ENCODE measurements around the gene TLCD5. TPM values are rescaled to one million over a fixed set of nuclear protein-coding genes. Genes with fewer than 3 reads are reported as not detected.

TLCD5 gene
- polyA plus RNA-seq, 1 experiment, result 8.0 TPM

DNA sequence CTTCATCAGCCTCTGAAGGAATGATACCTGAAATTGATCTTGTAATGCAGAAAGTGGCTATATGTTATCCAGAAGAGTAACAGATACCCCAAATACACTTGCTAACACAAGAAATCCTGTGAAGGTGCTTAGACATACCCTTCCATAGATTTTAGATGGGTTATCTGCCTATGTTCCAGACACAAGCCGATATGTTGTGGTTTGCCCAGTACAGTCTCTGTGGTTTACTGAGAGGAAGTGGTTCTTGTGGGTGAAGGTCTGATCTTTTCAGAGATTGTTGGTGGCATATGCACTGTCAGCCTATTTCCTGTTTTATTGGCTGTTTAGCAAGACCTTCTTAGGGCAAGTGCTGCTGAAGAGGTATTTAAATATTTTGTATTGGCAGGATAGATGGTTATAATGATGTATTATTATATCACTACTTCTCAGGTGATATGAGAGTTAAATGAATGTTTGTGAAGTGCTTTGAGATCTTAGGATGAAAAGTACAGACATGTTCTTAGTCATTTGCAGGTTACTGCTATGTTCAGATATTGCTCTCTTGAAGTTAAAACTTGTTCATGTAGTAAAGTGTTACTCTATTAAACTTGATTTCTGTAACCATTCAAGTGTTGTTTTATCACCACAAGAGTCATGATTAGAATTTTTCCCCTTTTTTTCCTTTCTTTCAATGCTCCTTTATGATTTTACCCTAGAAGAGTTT lies 19.4 kb downstream of the TLCD5 start:
- H3K27me3 ChIP-seq (ENCODE audit: control insufficient read depth, insufficient read depth, low read length), result no peaks in the 10 kb centered on the region
- CTCF ChIA-PET, result no interaction called here
- no peaks in the 10 kb centered on the region for H3K36me3 ChIP-seq (ENCODE audit: control insufficient read depth, insufficient read depth, low read length)
- no peak for DNase-seq (ENCODE audit: low read depth)
- POLR2A ChIA-PET, result no interaction called here
- TF ChIP-seq, protein P1, sequence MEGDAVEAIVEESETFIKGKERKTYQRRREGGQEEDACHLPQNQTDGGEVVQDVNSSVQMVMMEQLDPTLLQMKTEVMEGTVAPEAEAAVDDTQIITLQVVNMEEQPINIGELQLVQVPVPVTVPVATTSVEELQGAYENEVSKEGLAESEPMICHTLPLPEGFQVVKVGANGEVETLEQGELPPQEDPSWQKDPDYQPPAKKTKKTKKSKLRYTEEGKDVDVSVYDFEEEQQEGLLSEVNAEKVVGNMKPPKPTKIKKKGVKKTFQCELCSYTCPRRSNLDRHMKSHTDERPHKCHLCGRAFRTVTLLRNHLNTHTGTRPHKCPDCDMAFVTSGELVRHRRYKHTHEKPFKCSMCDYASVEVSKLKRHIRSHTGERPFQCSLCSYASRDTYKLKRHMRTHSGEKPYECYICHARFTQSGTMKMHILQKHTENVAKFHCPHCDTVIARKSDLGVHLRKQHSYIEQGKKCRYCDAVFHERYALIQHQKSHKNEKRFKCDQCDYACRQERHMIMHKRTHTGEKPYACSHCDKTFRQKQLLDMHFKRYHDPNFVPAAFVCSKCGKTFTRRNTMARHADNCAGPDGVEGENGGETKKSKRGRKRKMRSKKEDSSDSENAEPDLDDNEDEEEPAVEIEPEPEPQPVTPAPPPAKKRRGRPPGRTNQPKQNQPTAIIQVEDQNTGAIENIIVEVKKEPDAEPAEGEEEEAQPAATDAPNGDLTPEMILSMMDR (IDR thresholded peaks at IDR 0.05; ENCODE audit: insufficient read depth, low read depth, low read length), result no peak
- H3K4me3 ChIP-seq (ENCODE audit: low read depth, low read length), result no peak overlapping the region

DNA sequence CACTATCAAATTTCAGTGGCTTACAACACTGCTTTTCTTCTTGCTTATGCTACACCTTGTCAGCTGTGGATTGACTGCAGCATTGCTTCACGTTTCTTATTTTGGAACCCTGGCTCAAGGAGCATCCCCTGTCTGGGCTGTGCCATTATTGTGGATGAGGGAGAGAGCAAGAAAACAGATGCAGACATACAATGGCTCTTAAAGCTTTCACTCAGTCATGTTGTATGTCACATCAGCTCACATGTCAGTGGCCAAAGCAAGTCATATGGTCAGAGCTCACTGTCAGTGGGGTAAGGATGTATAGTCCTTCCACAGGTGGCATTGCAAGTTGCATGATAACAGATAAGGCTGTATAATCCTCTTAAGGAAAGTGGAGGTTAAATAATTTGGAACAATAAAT lies 21.1 kb downstream of the TLCD5 start:
- H3K27me3 ChIP-seq (ENCODE audit: control insufficient read depth, insufficient read depth, low read length), result no peaks in the 10 kb centered on the region
- no peak for DNase-seq (ENCODE audit: low read depth)
- TF ChIP-seq, protein P1 (IDR thresholded peaks at IDR 0.05; ENCODE audit: insufficient read depth, low read depth, low read length), result no peak
- POLR2A ChIA-PET, result no interaction called here
- H3K36me3 ChIP-seq (ENCODE audit: control insufficient read depth, insufficient read depth, low read length), result no peaks in the 10 kb centered on the region
- H3K4me3 ChIP-seq (ENCODE audit: low read depth, low read length), result no peak overlapping the region
- CTCF ChIA-PET, result no interaction called here

DNA sequence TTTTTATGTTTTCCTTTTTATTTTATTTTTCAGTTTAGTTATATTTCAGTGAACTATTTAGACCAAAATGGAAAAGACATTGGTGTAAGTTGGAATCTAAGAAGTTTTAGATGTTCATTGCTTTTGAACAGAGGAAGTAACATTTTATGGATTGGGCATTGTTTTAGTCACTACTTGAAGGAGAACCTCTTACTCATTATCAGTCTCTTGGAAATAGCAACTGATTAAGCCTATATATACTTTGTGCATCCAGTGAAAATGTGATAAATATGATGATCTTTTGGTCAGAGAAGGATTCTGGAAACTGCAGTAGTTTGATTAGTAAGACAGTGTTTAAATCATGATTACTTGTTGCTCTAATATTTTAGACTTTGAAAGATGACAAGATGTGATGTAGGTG lies 25.5 kb downstream of the TLCD5 start:
- ChIA-PET POLR2A (no interaction called here), CTCF (interaction anchor here (0.5 to 1.2 kb wide), 3 partner anchors 9 to 106 kb away, joined by 3 to 5 read pairs (median 3); no protein-coding TSS in a partner anchor)
- TF ChIP-seq, protein P1 (IDR thresholded peaks at IDR 0.05; ENCODE audit: insufficient read depth, low read depth, low read length), result no peak
- Histone ChIP-seq H3K4me3 (ENCODE audit: low read depth, low read length) (no peak overlapping the region), H3K36me3 (ENCODE audit: control insufficient read depth, insufficient read depth, low read length) (no peaks in the 10 kb centered on the region; the same call in 1 of the 2 replicates), H3K27me3 (ENCODE audit: control insufficient read depth, insufficient read depth, low read length) (no peaks in the 10 kb centered on the region)
- DNase-seq (ENCODE audit: low read depth), result no peak

DNA sequence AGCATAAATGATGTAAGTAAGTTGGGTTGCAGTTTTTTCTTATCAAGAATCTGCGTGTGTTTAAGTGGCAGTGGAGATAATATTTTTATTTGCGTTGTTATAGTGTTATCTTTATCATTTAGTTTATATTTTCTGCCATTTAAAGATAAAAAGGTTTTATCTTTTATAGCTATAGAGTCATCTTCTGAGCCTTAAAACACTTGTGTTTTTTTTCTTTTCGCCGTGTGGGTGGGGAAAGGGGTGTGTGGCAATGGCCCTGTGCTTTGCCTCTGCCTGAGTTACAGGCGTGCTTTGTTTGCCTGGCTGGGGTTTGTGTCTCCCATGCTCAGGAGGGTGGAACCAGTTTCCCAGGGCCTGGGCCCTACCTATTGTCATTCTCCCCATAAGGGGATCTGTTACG lies 27.3 kb downstream of the TLCD5 start:
- DNase-seq (ENCODE audit: low read depth), result no peak
- TF ChIP-seq, protein P1 (IDR thresholded peaks at IDR 0.05; ENCODE audit: insufficient read depth, low read depth, low read length), result no peak
- POLR2A ChIA-PET, result no interaction called here
- H3K36me3 ChIP-seq (ENCODE audit: control insufficient read depth, insufficient read depth, low read length), result no peaks in the 10 kb centered on the region; the same call in 1 of the 2 replicates
- CTCF ChIA-PET, result no interaction called here
- H3K27me3 ChIP-seq (ENCODE audit: control insufficient read depth, insufficient read depth, low read length), result no peaks in the 10 kb centered on the region
- H3K4me3 ChIP-seq (ENCODE audit: low read depth, low read length), result no peak overlapping the region

DNA sequence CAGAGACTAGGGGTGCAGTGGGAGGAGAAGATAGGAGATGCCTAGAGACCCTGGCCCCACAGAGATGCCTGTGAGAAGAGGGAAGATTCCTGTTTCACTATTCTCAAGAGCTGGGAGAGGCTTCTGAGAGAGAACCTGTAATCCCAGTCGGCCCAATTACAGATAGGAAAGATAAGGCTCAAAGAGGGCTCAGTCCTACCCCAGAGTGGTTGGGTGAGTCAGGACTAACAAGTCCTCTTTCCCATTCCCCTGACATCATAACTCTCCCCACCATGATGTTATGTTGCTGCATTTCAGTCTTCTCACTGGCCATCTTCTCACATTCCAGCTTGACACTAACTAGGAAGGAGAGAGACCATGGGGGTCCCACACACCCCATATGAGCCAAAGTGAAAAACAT lies 29.0 kb downstream of the TLCD5 start:
- ChIA-PET POLR2A (no interaction called here), CTCF (interaction anchor here (0.8 kb wide), 1 partner anchor 18 kb away, joined by 3 read pairs; the partner anchor contains the start of gene ARHGEF12)
- H3K36me3 ChIP-seq (ENCODE audit: control insufficient read depth, insufficient read depth, low read length), result no peaks in the 10 kb centered on the region; the same call in 1 of the 2 replicates
- TF ChIP-seq, protein P1 (IDR thresholded peaks at IDR 0.05; ENCODE audit: insufficient read depth, low read depth, low read length), result no peak
- H3K4me3 ChIP-seq (ENCODE audit: low read depth, low read length), result no peak overlapping the region
- no peaks in the 10 kb centered on the region for H3K27me3 ChIP-seq (ENCODE audit: control insufficient read depth, insufficient read depth, low read length)
- DNase-seq (ENCODE audit: low read depth), result no peak

Data from BJ (cell line).